HG02870 (cell line): ENCODE measurements around the gene UST.
"Not testable (repeated sequence)": the region's sequence is repeated elsewhere in the genome, so short reads cannot be mapped to it uniquely, and the experiment has no call there.

ENCODE experiments used
- ATAC-seq: cut with Tn5 transposase; IDR thresholded peaks from one replicate; pipeline ENCODE4 v1.9.1; 2021; ENCODE audit warnings: mild to moderate bottlenecking, moderate library complexity; ENCODE audit not compliant: unreplicated experiment

Gene UST

GRCh38 chr6:148764259-148765020 is 17.6 kb downstream of the UST start:
- not testable (repeated sequence) for ATAC-seq

GRCh38 chr6:148765898-148766808 is 19.3 kb downstream of the UST start:
- no peak for ATAC-seq

GRCh38 chr6:148768646-148769270 is 21.9 kb downstream of the UST start:
- no peak for ATAC-seq

- no peak for ATAC-seq
These were observed 22.6 kb downstream of the UST start for GRCh38 chr6:148769304-148769968.

- no peak for ATAC-seq
These were observed 23.8 kb downstream of the UST start for GRCh38 chr6:148770408-148771211.

GRCh38 chr6:148771212-148771601 is 24.4 kb downstream of the UST start:
- ATAC-seq: no peak

- ATAC-seq: no peak
These were observed 25.2 kb downstream of the UST start for GRCh38 chr6:148771896-148772554.

GRCh38 chr6:148775161-148775560 is 28.3 kb downstream of the UST start:
- ATAC-seq: no peak

GRCh38 chr6:148776321-148777308 is 29.8 kb downstream of the UST start:
- no peak for ATAC-seq

- no peak for ATAC-seq
These were observed 32.3 kb downstream of the UST start for GRCh38 chr6:148779142-148779562.

GRCh38 chr6:148780423-148780822 is 33.6 kb downstream of the UST start:
- ATAC-seq: not testable (repeated sequence)

- peak; percentile 92 for ATAC-seq
These were observed 34.1 kb downstream of the UST start for GRCh38 chr6:148780918-148781436.

- no peak for ATAC-seq
These were observed 43.1 kb downstream of the UST start for GRCh38 chr6:148789948-148790347.

GRCh38 chr6:148790404-148790803 is 43.6 kb downstream of the UST start:
- no peak for ATAC-seq

- ATAC-seq: peak; percentile 85
These were observed 44.0 kb downstream of the UST start for GRCh38 chr6:148790817-148791216.

GRCh38 chr6:148791372-148791771 is 44.5 kb downstream of the UST start:
- no peak for ATAC-seq

GRCh38 chr6:148793721-148794120 is 46.9 kb downstream of the UST start:
- no peak for ATAC-seq

GRCh38 chr6:148794797-148795196 is 48.0 kb downstream of the UST start:
- no peak for ATAC-seq
